Measurements from ENCODE around the gene RFX3. TPM values are rescaled to one million over a fixed set of nuclear protein-coding genes. Genes with fewer than 3 reads are reported as not detected.

RFX3 gene
- total RNA-seq, 1 experiment from 2014 or later, result 4.5 TPM

DNA sequence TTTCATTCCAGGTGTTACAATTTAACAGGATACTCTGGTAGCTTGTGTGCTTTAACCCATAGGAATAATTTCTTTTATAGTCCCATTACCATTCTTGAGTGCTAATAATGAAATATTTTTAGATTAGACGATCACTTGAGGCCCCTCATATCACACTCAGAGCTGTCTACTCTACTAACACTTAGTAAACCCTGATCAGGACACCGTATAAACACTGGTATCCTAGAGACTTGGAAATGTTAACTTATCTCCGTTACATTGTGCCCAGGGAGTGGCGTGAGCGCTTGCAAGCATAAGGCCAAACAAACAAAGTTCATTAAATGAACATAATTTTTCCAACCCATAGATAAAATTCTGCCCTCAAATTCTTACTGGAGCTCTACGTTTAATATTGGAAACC is 42.2 kb upstream of the RFX3 start:
- ChIA-PET CTCF (no interaction called here), POLR2A (ENCODE audit: unreplicated experiment) (no interaction called here)
- Histone ChIP-seq H3K4me2 (ENCODE audit: low read length) (no peak overlapping the region), H3K4me1 (ENCODE audit: insufficient read depth, low read length) (no peaks in the 10 kb centered on the region), H3F3A (ENCODE audit: low read length, unreplicated experiment) (no peaks in the 10 kb centered on the region), H3K27ac (ENCODE audit: low read length) (no peak overlapping the region), H2AFZ (ENCODE audit: low read length) (no peak overlapping the region), H3K27me3 (ENCODE audit: low read length) (no peaks in the 10 kb centered on the region), H3K4me3 (ENCODE audit: low read length) (no peak overlapping the region), H3K9ac (ENCODE audit: low read length) (no peak overlapping the region), H3K9me2 (replicated peaks; ENCODE audit: low read length) (no peaks in the 10 kb centered on the region), H3K79me2 (ENCODE audit: low read length) (no peaks in the 10 kb centered on the region), H3K36me3 (ENCODE audit: low read depth, low read length) (no peaks in the 10 kb centered on the region), H4K20me1 (ENCODE audit: low read length) (no peaks in the 10 kb centered on the region), H3K9me3 (ENCODE audit: low read length) (no peaks in the 10 kb centered on the region)
- DNase-seq (no peak), ATAC-seq (no peak)
- intact Hi-C loops (cut with micrococcal nuclease), result no loop called here
- no TSS peak for BruUV-seq (replicated peaks)
- no peak for TF ChIP-seq EZH2 (IDR thresholded peaks at IDR 0.05; ENCODE audit: low read length, unreplicated experiment)
- TF ChIP-seq EZH2phosphoT487 (IDR thresholded peaks at IDR 0.05; ENCODE audit: borderline replicate concordance, low read length), result no peak
- TF ChIP-seq, protein P1, sequence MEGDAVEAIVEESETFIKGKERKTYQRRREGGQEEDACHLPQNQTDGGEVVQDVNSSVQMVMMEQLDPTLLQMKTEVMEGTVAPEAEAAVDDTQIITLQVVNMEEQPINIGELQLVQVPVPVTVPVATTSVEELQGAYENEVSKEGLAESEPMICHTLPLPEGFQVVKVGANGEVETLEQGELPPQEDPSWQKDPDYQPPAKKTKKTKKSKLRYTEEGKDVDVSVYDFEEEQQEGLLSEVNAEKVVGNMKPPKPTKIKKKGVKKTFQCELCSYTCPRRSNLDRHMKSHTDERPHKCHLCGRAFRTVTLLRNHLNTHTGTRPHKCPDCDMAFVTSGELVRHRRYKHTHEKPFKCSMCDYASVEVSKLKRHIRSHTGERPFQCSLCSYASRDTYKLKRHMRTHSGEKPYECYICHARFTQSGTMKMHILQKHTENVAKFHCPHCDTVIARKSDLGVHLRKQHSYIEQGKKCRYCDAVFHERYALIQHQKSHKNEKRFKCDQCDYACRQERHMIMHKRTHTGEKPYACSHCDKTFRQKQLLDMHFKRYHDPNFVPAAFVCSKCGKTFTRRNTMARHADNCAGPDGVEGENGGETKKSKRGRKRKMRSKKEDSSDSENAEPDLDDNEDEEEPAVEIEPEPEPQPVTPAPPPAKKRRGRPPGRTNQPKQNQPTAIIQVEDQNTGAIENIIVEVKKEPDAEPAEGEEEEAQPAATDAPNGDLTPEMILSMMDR (conservative IDR thresholded peaks at IDR 0.05; ENCODE audit: low read depth, low read length), result no peak

GRCh38 chr9:3553076-3553765 is 27.4 kb upstream of the RFX3 start:
- H2AFZ ChIP-seq (ENCODE audit: low read length), result no peak overlapping the region
- TF ChIP-seq EZH2phosphoT487 (IDR thresholded peaks at IDR 0.05; ENCODE audit: borderline replicate concordance, low read length) (no peak), EZH2 (IDR thresholded peaks at IDR 0.05; ENCODE audit: low read length, unreplicated experiment) (no peak)
- TF ChIP-seq, protein P1 (conservative IDR thresholded peaks at IDR 0.05; ENCODE audit: low read depth, low read length), result no peak
- BruUV-seq (replicated peaks), result no TSS peak

GRCh38 chr9:3549225-3549624 is 23.4 kb upstream of the RFX3 start:
- Histone ChIP-seq H3F3A (ENCODE audit: low read length, unreplicated experiment) (no peaks in the 10 kb centered on the region), H3K4me1 (ENCODE audit: insufficient read depth, low read length) (no peaks in the 10 kb centered on the region), H3K4me2 (ENCODE audit: low read length) (no peak overlapping the region), H3K9me3 (ENCODE audit: low read length) (no peaks in the 10 kb centered on the region), H3K27ac (ENCODE audit: low read length) (no peak overlapping the region), H4K20me1 (ENCODE audit: low read length) (no peaks in the 10 kb centered on the region), H3K36me3 (ENCODE audit: low read depth, low read length) (no peaks in the 10 kb centered on the region), H3K79me2 (ENCODE audit: low read length) (no peaks in the 10 kb centered on the region), H3K4me3 (ENCODE audit: low read length) (no peak overlapping the region), H2AFZ (ENCODE audit: low read length) (no peak overlapping the region), H3K9me2 (replicated peaks; ENCODE audit: low read length) (no peaks in the 10 kb centered on the region), H3K9ac (ENCODE audit: low read length) (no peak overlapping the region), H3K27me3 (ENCODE audit: low read length) (no peaks in the 10 kb centered on the region)
- ATAC-seq (no peak), DNase-seq (no peak)
- CTCF ChIA-PET, result no interaction called here
- BruUV-seq (replicated peaks), result no TSS peak
- TF ChIP-seq, protein P1 (conservative IDR thresholded peaks at IDR 0.05; ENCODE audit: low read depth, low read length), result no peak
- TF ChIP-seq EZH2 (IDR thresholded peaks at IDR 0.05; ENCODE audit: low read length, unreplicated experiment), result no peak
- TF ChIP-seq EZH2phosphoT487 (IDR thresholded peaks at IDR 0.05; ENCODE audit: borderline replicate concordance, low read length), result no peak
- intact Hi-C loops (cut with micrococcal nuclease), result loop anchor here (10.0 kb wide), 2 partner anchors 56 to 146 kb away; no protein-coding TSS in a partner anchor
- POLR2A ChIA-PET (ENCODE audit: unreplicated experiment), result no interaction called here

More at GRCh38 chr9:3553076-3553765, 27.4 kb upstream of the RFX3 start:
- ATAC-seq (no peak), DNase-seq (no peak)
- no peaks in the 10 kb centered on the region for H3K9me3 ChIP-seq (ENCODE audit: low read length)
- H3K9ac ChIP-seq (ENCODE audit: low read length), result no peak overlapping the region
- intact Hi-C loops (cut with micrococcal nuclease), result no loop called here
- H3K4me1 ChIP-seq (ENCODE audit: insufficient read depth, low read length), result no peaks in the 10 kb centered on the region
- no peak overlapping the region for H3K27ac ChIP-seq (ENCODE audit: low read length)
- ChIA-PET CTCF (interaction anchor here (0.5 kb wide), 1 partner anchor 458 kb away, joined by 3 read pairs; no protein-coding TSS in a partner anchor), POLR2A (ENCODE audit: unreplicated experiment) (no interaction called here)
- no peaks in the 10 kb centered on the region for H3K79me2 ChIP-seq (ENCODE audit: low read length)
- no peak overlapping the region for H3K4me3 ChIP-seq (ENCODE audit: low read length)
- no peak overlapping the region for H3K4me2 ChIP-seq (ENCODE audit: low read length)
- no peaks in the 10 kb centered on the region for H3K36me3 ChIP-seq (ENCODE audit: low read depth, low read length)
- H3F3A ChIP-seq (ENCODE audit: low read length, unreplicated experiment), result no peaks in the 10 kb centered on the region
- no peaks in the 10 kb centered on the region for H3K27me3 ChIP-seq (ENCODE audit: low read length)
- H3K9me2 ChIP-seq (replicated peaks; ENCODE audit: low read length), result no peaks in the 10 kb centered on the region
- no peaks in the 10 kb centered on the region for H4K20me1 ChIP-seq (ENCODE audit: low read length)
